ENCODE data around the gene WIPF2.

- TF ChIP-seq CTCF (conservative IDR thresholded peaks at IDR 0.05) = no peak
- no peak for TF ChIP-seq ZFX (IDR thresholded peaks at IDR 0.05)
Measured at GRCh38 chr17:40311575-40311974, 92.5 kb downstream of the WIPF2 start.

All from C4-2B (cell line).